Activated CD4-positive, alpha-beta T cell treated with anti-CD3 and anti-CD28 coated beads for 36 hours (primary cell): ENCODE results near the gene EXOC6B. TPM values are rescaled to one million over a fixed set of nuclear protein-coding genes. Genes with fewer than 3 reads are reported as not detected.

Experiments used
- ATAC-seq: fragments of 200-7000 bp; cut with Tn5 transposase; one replicate; pipeline ENCODE4 v1.10.0; 2021; ENCODE audit warnings: mild to moderate bottlenecking, moderate library complexity
- CTCF ChIA-PET: fragments of 350-600 bp; sonication (Branson Sonifier 250); formaldehyde crosslinking; loops from one replicate; lab custom pipeline; 2021; ENCODE audit warnings: antibody characterized with exemption; lab: Charles Lee
- POLR2A ChIA-PET: fragments of 350-600 bp; sonication (Branson Sonifier 250); formaldehyde crosslinking; loops from one replicate; lab custom pipeline; 2021; ENCODE audit warnings: antibody characterized with exemption, inconsistent platforms; lab: Charles Lee
- DNase-seq: peaks from one replicate; pipeline ENCODE4 v3.0.0-alpha.2; 2020
- H3K27ac Mint-ChIP-seq: one replicate; pipeline ENCODE4 v1.8.0; 2021; ENCODE audit warnings: mixed read lengths
- H3K27me3 Mint-ChIP-seq: one replicate; pipeline ENCODE4 v1.8.0; 2021; ENCODE audit warnings: mixed read lengths
- H3K36me3 Mint-ChIP-seq: one replicate; pipeline ENCODE4 v1.8.0; 2021; ENCODE audit warnings: low read depth, mixed read lengths
- H3K4me1 Mint-ChIP-seq: one replicate; pipeline ENCODE4 v1.8.0; 2021; ENCODE audit warnings: mixed read lengths
- H3K4me3 Mint-ChIP-seq: one replicate; pipeline ENCODE4 v1.8.0; 2021; ENCODE audit warnings: mild to moderate bottlenecking, moderate library complexity, mixed read lengths
- H3K9me3 Mint-ChIP-seq: one replicate; pipeline ENCODE4 v1.8.0; 2021; ENCODE audit warnings: low read depth, mixed read lengths
- intact Hi-C, 2 experiments: fragments of 100-400 bp; cut with DNase I in 1 of 2; cut with micrococcal nuclease in 1 of 2; formaldehyde crosslinking; loops; one replicate each; pipeline versions ENCODE4 v1.14.2 to v1.15.1; 2022 to 2024; cut with DNase I, micrococcal nuclease
- total RNA-seq, 2 experiments: library from RNA; stranded (reverse); gene quantifications; one replicate each; pipeline ENCODE4 v1.2.3, GENCODE V29; 2021

The EXOC6B gene
- total RNA-seq, 2 experiments from 2014 or later, result 7.0 to 9.0 TPM

GRCh38 chr2:72291059-72291458 is 534.8 kb downstream of the EXOC6B start:
- Mint-ChIP-seq H3K27ac (no peak overlapping the region), H3K9me3 (no peaks in the 10 kb centered on the region), H3K4me1 (no peaks in the 10 kb centered on the region), H3K36me3 (no peaks in the 10 kb centered on the region), H3K27me3 (no peaks in the 10 kb centered on the region), H3K4me3 (no peak overlapping the region)
- ATAC-seq (no peak), DNase-seq (no peak)
- ChIA-PET CTCF (no interaction called here), POLR2A (no interaction called here)
- intact Hi-C loops, result no loop called here

- no peaks in the 10 kb centered on the region for H3K9me3 Mint-ChIP-seq
Observed at GRCh38 chr2:72289736-72290135, 536.1 kb downstream of the EXOC6B start.

GRCh38 chr2:72289283-72289682 is 536.5 kb downstream of the EXOC6B start:
- Mint-ChIP-seq H3K27ac (no peak overlapping the region), H3K4me3 (no peak overlapping the region), H3K9me3 (no peaks in the 10 kb centered on the region), H3K27me3 (no peaks in the 10 kb centered on the region), H3K36me3 (no peaks in the 10 kb centered on the region), H3K4me1 (no peaks in the 10 kb centered on the region)
- intact Hi-C loops, result no loop called here
- ATAC-seq (no peak), DNase-seq (no peak)
- ChIA-PET POLR2A (no interaction called here), CTCF (interaction anchor here (0.7 kb wide), 1 partner anchor 52 kb away, joined by 3 read pairs; no protein-coding TSS in a partner anchor)

More at GRCh38 chr2:72289736-72290135, 536.1 kb downstream of the EXOC6B start:
- no peak for DNase-seq
- ChIA-PET CTCF (interaction anchor here (0.7 kb wide), 1 partner anchor 53 kb away, joined by 3 read pairs; no protein-coding TSS in a partner anchor), POLR2A (no interaction called here)
- Mint-ChIP-seq H3K4me3 (no peak overlapping the region), H3K27me3 (no peaks in the 10 kb centered on the region), H3K36me3 (no peaks in the 10 kb centered on the region), H3K4me1 (no peaks in the 10 kb centered on the region), H3K27ac (no peak overlapping the region)
- no peak for ATAC-seq
- intact Hi-C loops, result no loop called here

GRCh38 chr2:72278046-72278445 is 547.8 kb downstream of the EXOC6B start:
- Mint-ChIP-seq H3K27me3 (no peaks in the 10 kb centered on the region), H3K4me1 (no peaks in the 10 kb centered on the region), H3K27ac (no peak overlapping the region), H3K36me3 (no peaks in the 10 kb centered on the region), H3K9me3 (no peaks in the 10 kb centered on the region), H3K4me3 (no peak overlapping the region)
- intact Hi-C loops, result no loop called here
- ChIA-PET CTCF (interaction anchor here (0.7 kb wide), 1 partner anchor 420 kb away, joined by 3 read pairs; no protein-coding TSS in a partner anchor), POLR2A (no interaction called here)
- ATAC-seq (no peak), DNase-seq (no peak)

GRCh38 chr2:72276876-72277275 is 549.0 kb downstream of the EXOC6B start:
- Mint-ChIP-seq H3K27me3 (no peaks in the 10 kb centered on the region), H3K4me1 (no peaks in the 10 kb centered on the region), H3K27ac (no peak overlapping the region), H3K4me3 (no peak overlapping the region), H3K9me3 (no peaks in the 10 kb centered on the region), H3K36me3 (no peaks in the 10 kb centered on the region)
- ATAC-seq (no peak), DNase-seq (no peak)
- CTCF ChIA-PET, result no interaction called here
- intact Hi-C loops, result no loop called here
- POLR2A ChIA-PET, result interaction anchor here (0.7 kb wide), 1 partner anchor 418 kb away, joined by 3 read pairs; no protein-coding TSS in a partner anchor

- CTCF ChIA-PET, result no interaction called here
- intact Hi-C loops, result no loop called here
- H3K4me1 Mint-ChIP-seq, result no peaks in the 10 kb centered on the region
Observed at GRCh38 chr2:72276356-72276755, 549.5 kb downstream of the EXOC6B start.

GRCh38 chr2:72275084-72275483 is 550.7 kb downstream of the EXOC6B start:
- no peaks in the 10 kb centered on the region for H3K9me3 Mint-ChIP-seq
- ChIA-PET POLR2A (no interaction called here), CTCF (no interaction called here)
- ATAC-seq (no peak), DNase-seq (no peak)
- H3K27me3 Mint-ChIP-seq, result no peaks in the 10 kb centered on the region
- no peak overlapping the region for H3K4me3 Mint-ChIP-seq
- H3K4me1 Mint-ChIP-seq, result no peaks in the 10 kb centered on the region
- no peak overlapping the region for H3K27ac Mint-ChIP-seq
- intact Hi-C loops, result no loop called here
- no peaks in the 10 kb centered on the region for H3K36me3 Mint-ChIP-seq

More at GRCh38 chr2:72276356-72276755, 549.5 kb downstream of the EXOC6B start:
- no peaks in the 10 kb centered on the region for H3K36me3 Mint-ChIP-seq
- POLR2A ChIA-PET, result no interaction called here
- no peaks in the 10 kb centered on the region for H3K9me3 Mint-ChIP-seq
- H3K4me3 Mint-ChIP-seq, result no peak overlapping the region
- no peaks in the 10 kb centered on the region for H3K27me3 Mint-ChIP-seq
- ATAC-seq (no peak), DNase-seq (no peak)
- H3K27ac Mint-ChIP-seq, result no peak overlapping the region

- H3K9me3 Mint-ChIP-seq, result no peaks in the 10 kb centered on the region
Observed at GRCh38 chr2:72274380-72274797, 551.4 kb downstream of the EXOC6B start.

GRCh38 chr2:72273384-72273783 is 552.4 kb downstream of the EXOC6B start:
- Mint-ChIP-seq H3K4me1 (no peaks in the 10 kb centered on the region), H3K27me3 (no peaks in the 10 kb centered on the region), H3K4me3 (no peak overlapping the region), H3K9me3 (peaks cover 2% of the 10 kb centered on the region), H3K27ac (no peak overlapping the region), H3K36me3 (no peaks in the 10 kb centered on the region)
- ChIA-PET POLR2A (no interaction called here), CTCF (no interaction called here)
- DNase-seq (no peak), ATAC-seq (no peak)
- intact Hi-C loops, result no loop called here

More at GRCh38 chr2:72274380-72274797, 551.4 kb downstream of the EXOC6B start:
- Mint-ChIP-seq H3K27ac (no peak overlapping the region), H3K4me1 (no peaks in the 10 kb centered on the region), H3K4me3 (no peak overlapping the region), H3K36me3 (no peaks in the 10 kb centered on the region), H3K27me3 (no peaks in the 10 kb centered on the region)
- intact Hi-C loops, result no loop called here
- ATAC-seq (no peak), DNase-seq (no peak)
- ChIA-PET POLR2A (no interaction called here), CTCF (no interaction called here)

GRCh38 chr2:72271766-72272641 is 553.8 kb downstream of the EXOC6B start:
- DNase-seq (no peak), ATAC-seq (no peak)
- intact Hi-C loops, result no loop called here
- Mint-ChIP-seq H3K4me3 (no peak overlapping the region), H3K27ac (no peak overlapping the region), H3K9me3 (peaks cover 6% of the 10 kb centered on the region), H3K4me1 (no peaks in the 10 kb centered on the region), H3K36me3 (peaks cover 2% of the 10 kb centered on the region), H3K27me3 (no peaks in the 10 kb centered on the region)
- ChIA-PET POLR2A (no interaction called here), CTCF (no interaction called here)

GRCh38 chr2:72271276-72271614 is 554.6 kb downstream of the EXOC6B start:
- Mint-ChIP-seq H3K9me3 (peaks cover 6% of the 10 kb centered on the region), H3K36me3 (peaks cover 2% of the 10 kb centered on the region), H3K27me3 (no peaks in the 10 kb centered on the region), H3K4me3 (no peak overlapping the region), H3K27ac (no peak overlapping the region), H3K4me1 (no peaks in the 10 kb centered on the region)
- DNase-seq (no peak), ATAC-seq (no peak)
- ChIA-PET POLR2A (no interaction called here), CTCF (no interaction called here)
- intact Hi-C loops, result no loop called here
